ENCODE measurements around the gene TMEFF2.

GRCh38 chr2:192023006-192023405 lies 171.7 kb downstream of the TMEFF2 start:
- TF ChIP-seq EZH2phosphoT487 (IDR thresholded peaks at IDR 0.05; ENCODE audit: insufficient read depth, low read depth): no peak
- TF ChIP-seq EZH2 (IDR thresholded peaks at IDR 0.05; ENCODE audit: insufficient read depth, poor library complexity, severe bottlenecking): no peak

Measured in GM23248 (cell line).